EL (cell line): ENCODE measurements around the gene SYNE3.

ENCODE experiments used
- DNase-seq: peaks from one replicate; pipeline ENCODE4 v3.0.0-alpha.2; 2016

SYNE3 gene

DNA sequence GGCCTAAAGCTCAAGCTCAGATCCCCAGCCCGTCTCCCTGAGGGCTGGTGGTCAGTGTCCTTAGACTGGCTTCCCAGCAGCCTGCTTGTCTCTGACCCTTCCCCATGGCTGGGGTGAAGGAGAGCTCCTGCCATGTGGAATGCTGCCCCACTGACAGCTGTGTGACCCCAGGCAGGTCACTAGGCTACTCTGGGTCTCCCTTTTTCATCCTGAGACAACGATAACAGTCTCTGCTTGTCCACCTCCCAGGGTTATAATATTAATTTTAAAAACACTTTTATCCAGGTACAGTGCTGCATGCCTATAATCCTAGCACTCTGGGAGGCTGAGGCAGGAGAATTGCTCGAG, 47.3 kb downstream of the SYNE3 start:
- no peak for DNase-seq

DNA sequence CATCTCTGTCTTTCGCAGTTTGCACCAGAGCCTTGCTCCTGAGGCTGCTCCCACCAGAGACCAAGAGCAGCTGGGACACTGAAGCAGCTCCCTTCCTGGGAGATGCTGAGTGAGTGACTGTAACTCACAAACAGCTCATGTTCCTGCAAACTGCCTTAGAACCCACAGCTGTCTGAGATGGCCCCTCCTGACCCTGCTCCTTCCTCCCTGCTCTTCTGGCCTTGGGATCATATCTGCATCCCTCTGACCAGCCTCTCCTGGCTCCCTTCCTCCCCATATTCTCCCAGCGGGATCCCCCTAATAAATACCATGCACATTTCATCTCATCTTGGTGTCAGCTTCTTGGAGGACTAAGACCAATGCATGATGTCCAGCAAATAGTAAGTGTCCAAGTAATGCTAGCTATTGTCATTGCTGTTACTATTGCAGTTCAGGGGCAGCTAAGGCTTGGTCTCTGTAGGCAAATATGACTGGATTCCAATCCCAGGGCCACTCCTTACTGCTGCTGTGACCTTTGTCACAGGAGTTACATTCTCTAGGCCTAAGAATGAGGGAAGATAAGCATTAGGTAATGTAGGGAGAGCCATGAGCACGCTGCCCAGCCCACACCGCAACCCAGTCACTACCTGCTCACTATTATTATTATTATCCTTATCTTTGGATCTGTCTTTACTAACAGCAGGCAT, 47.9 kb downstream of the SYNE3 start:
- DNase-seq: no peak

DNA sequence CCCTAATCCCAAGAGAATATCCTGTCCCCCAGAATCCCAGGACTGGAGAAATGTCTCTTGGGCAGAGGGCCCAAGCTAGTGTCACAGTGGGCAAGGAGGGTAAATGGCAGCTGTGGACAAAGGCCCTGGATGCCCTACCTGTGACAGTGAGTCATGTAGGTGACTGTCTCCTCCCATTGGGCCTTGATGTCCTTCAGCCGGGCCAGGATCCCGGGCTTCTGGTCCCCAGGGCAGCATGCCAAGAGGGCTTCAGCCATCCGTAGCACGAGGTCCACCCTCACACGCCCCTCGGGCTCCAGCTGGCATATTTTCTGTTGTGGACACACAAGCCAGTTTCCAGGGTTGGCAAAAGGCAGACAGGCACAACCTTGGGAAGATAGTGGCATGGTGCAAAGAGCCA, 48.8 kb downstream of the SYNE3 start:
- DNase-seq: no peak

DNA sequence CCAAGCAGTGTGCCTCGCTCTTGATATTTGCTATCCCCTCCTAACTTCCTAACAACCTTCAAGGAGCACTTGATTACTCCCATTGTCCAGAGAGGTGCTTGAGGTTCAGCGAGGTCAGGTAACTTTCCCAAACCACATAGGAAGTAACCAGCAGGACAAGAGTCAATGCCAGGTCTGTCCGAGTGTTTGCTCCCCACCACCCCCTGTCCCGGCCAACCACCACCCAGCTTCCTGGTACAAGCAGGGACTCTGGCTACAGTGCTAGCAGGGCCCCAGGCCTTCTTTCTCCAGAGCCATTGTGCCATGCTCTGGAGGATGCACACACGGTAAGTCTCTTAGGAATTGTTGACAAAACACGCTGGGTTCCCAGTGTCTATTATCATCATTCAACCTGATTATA, 49.2 kb downstream of the SYNE3 start:
- no peak for DNase-seq
